Measurements from ENCODE around the gene SLC36A3.

GRCh38 chr5:151313357-151313756, 9.8 kb upstream of the SLC36A3 start:
- TF ChIP-seq CTCF (IDR thresholded peaks at IDR 0.05) (no peak), POLR2AphosphoS5 (IDR thresholded peaks at IDR 0.05) (no peak)

Measured in upper lobe of left lung (tissue), 4 donors.